Mesenteric fat pad (tissue), 1 donor: ENCODE results near the gene PAK3. TPM values are rescaled to one million over a fixed set of nuclear protein-coding genes. Genes with fewer than 3 reads are reported as not detected.

Source experiments
- DNase-seq: peaks from one replicate; pipeline ENCODE4 v3.0.0-alpha.2; 2020; ENCODE audit warnings: low spot score
- long read RNA-seq: library from polyadenylated mRNA; unstranded; transcript quantifications from one replicate; pipeline ENCODE4 v2.0.0, GENCODE V29; 2020
- total RNA-seq: library from RNA; stranded (reverse); fragmentation: NEBNext Ultra II Directional; extraction: Animal tissue kit (Norgen Biotek cat#: 25700); gene quantifications from one replicate; pipeline ENCODE4 v1.2.1, GENCODE V29; 2021
- donor health status: DM: yes; HTN: yes; CAD: no.

PAK3 gene
- total RNA-seq: 1.3 TPM
- long read RNA-seq: 0 reads

- DNase-seq: no peak
Measured at GRCh38 chrX:111095974-111096895, at the start of gene PAK3. TSS of gene PAK3 (plus strand) at chrX:111096191. CDS start at chrX:111123104, 26,913 bp downstream.

GRCh38 chrX:111047575-111047974 is 48.4 kb upstream of the PAK3 start:
- no peak for DNase-seq

- no peak for DNase-seq
Measured at GRCh38 chrX:111052478-111052877, 43.5 kb upstream of the PAK3 start.

- no peak for DNase-seq
Measured at GRCh38 chrX:111071542-111072277, 24.3 kb upstream of the PAK3 start.

GRCh38 chrX:111083081-111083480 is 12.9 kb upstream of the PAK3 start:
- no peak for DNase-seq

GRCh38 chrX:111086591-111087006 is 9.4 kb upstream of the PAK3 start:
- no peak for DNase-seq

GRCh38 chrX:111088628-111089027 is 7.4 kb upstream of the PAK3 start:
- no peak for DNase-seq

- no peak for DNase-seq
Measured at GRCh38 chrX:111090458-111090857, 5.5 kb upstream of the PAK3 start.

GRCh38 chrX:111098874-111099273 is 2.9 kb downstream of the PAK3 start:
- DNase-seq: no peak

- DNase-seq: no peak
Measured at GRCh38 chrX:111100191-111100590, 4.2 kb downstream of the PAK3 start.

- no peak for DNase-seq
Measured at GRCh38 chrX:111101580-111101979, 5.6 kb downstream of the PAK3 start.

- DNase-seq: no peak
Measured at GRCh38 chrX:111102636-111103035, 6.6 kb downstream of the PAK3 start.

GRCh38 chrX:111103246-111103645 is 7.3 kb downstream of the PAK3 start:
- DNase-seq: no peak

- DNase-seq: no peak
Measured at GRCh38 chrX:111110098-111110775, 14.2 kb downstream of the PAK3 start.

GRCh38 chrX:111114806-111115205 is 18.8 kb downstream of the PAK3 start:
- DNase-seq: no peak

- no peak for DNase-seq
Measured at GRCh38 chrX:111116666-111117065, 20.7 kb downstream of the PAK3 start.

GRCh38 chrX:111119341-111119740 is 23.4 kb downstream of the PAK3 start:
- no peak for DNase-seq

GRCh38 chrX:111123125-111123524 is 27.1 kb downstream of the PAK3 start:
- no peak for DNase-seq

GRCh38 chrX:111123606-111124179 is 27.7 kb downstream of the PAK3 start:
- DNase-seq: no peak

GRCh38 chrX:111124418-111124817 is 28.4 kb downstream of the PAK3 start:
- DNase-seq: no peak

GRCh38 chrX:111127038-111127437 is 31.0 kb downstream of the PAK3 start:
- no peak for DNase-seq
